Fibroblast of lung (primary cell): Measurements from ENCODE around the gene AQR. TPM values are rescaled to one million over a fixed set of nuclear protein-coding genes. Genes with fewer than 3 reads are reported as not detected.

ENCODE experiments used
- DNase-seq, 2 donors: peaks; one replicate each; pipeline versions ENCODE4 v3.0.0 to v3.0.0-alpha.2; 2010; ENCODE audit warnings: low read depth in 2 of 2
- H2AFZ ChIP-seq: 2 replicates; pipeline ENCODE4 v1.5.1; 2012; ENCODE audit warnings: low read length, control low read depth, inconsistent platforms
- H3K27ac ChIP-seq: 2 replicates; pipeline ENCODE4 v1.5.1; 2011; ENCODE audit warnings: low read length, control low read depth; ENCODE audit not compliant: insufficient read depth
- H3K27me3 ChIP-seq: 2 replicates; pipeline ENCODE4 v1.5.1; 2011; ENCODE audit warnings: mild to moderate bottlenecking, low read length; ENCODE audit not compliant: control insufficient read depth, insufficient read depth
- H3K36me3 ChIP-seq: 2 replicates; pipeline ENCODE4 v1.5.1; 2011; ENCODE audit warnings: low read length; ENCODE audit not compliant: control insufficient read depth, insufficient read depth
- H3K4me1 ChIP-seq: 2 replicates; pipeline ENCODE4 v1.5.1; 2011; ENCODE audit warnings: low read length; ENCODE audit not compliant: control insufficient read depth, insufficient read depth; ENCODE audit errors: extremely low read depth
- H3K4me2 ChIP-seq: 2 replicates; pipeline ENCODE4 v1.5.1; 2011; ENCODE audit warnings: low read length, control low read depth; ENCODE audit not compliant: insufficient read depth; ENCODE audit errors: extremely low read depth
- H3K4me3 ChIP-seq, 4 experiments: fragments of 200-600 bp in 1 of 4; sonication (generic) in 1 of 4; replicated peaks in 1 of 4; 2 replicates each; pipeline ENCODE4 v1.5.1; 2011 to 2016; ENCODE audit warnings: low read length in 4 of 4, low read depth in 3 of 4, mild to moderate bottlenecking in 3 of 4, control low read depth in 2 of 4, inconsistent platforms in 1 of 4, mixed read lengths in 1 of 4; ENCODE audit not compliant: insufficient read depth in 1 of 4; ENCODE audit errors: control extremely low read depth in 1 of 4
- H3K79me2 ChIP-seq: 2 replicates; pipeline ENCODE4 v1.5.1; 2012; ENCODE audit warnings: mild to moderate bottlenecking, low read length, inconsistent platforms; ENCODE audit not compliant: control insufficient read depth, insufficient read depth
- H3K9ac ChIP-seq: 2 replicates; pipeline ENCODE4 v1.5.1; 2011; ENCODE audit warnings: mild to moderate bottlenecking, low read length, control low read depth; ENCODE audit not compliant: insufficient read depth
- H3K9me3 ChIP-seq: 2 replicates; pipeline ENCODE4 v1.5.1; 2012; ENCODE audit warnings: low read depth, low read length; ENCODE audit not compliant: control insufficient read depth, insufficient read depth
- H4K20me1 ChIP-seq: 2 replicates; pipeline ENCODE4 v1.5.1; 2011; ENCODE audit warnings: low read length; ENCODE audit not compliant: control insufficient read depth, insufficient read depth; ENCODE audit errors: extremely low read depth
- EZH2 ChIP-seq: IDR thresholded peaks from 2 replicates; pipeline ENCODE4 v1.5.1; 2012; ENCODE audit warnings: low read length, control low read depth, mild to moderate bottlenecking; ENCODE audit errors: missing control alignments
- polyA plus RNA-seq, 2 donors: library from polyadenylated mRNA; depleted of rRNA in 1 of 2; stranded (reverse) in 1 of 2; unstranded in 1 of 2; fragments of >200 nt; gene quantifications; 2 replicates each; pipeline ENCODE4 v1.2.1, GENCODE V29; 2011 to 2012; ENCODE audit warnings: missing spikeins in 1 of 2
- total RNA-seq: library from RNA; depleted of rRNA; stranded (reverse); fragments of >200 nt; gene quantifications from 2 replicates; pipeline ENCODE4 v1.2.1, GENCODE V29; 2014
- TF ChIP-seq, protein P1 (sequence below), 2 donors: IDR thresholded peaks in 1 of 2; conservative IDR thresholded peaks in 1 of 2; 1 replicate in 1 of 2; 2 replicates in 1 of 2; pipeline ENCODE4 v1.5.1; 2011 to 2012; ENCODE audit warnings: low read length in 2 of 2, control low read depth in 1 of 2, inconsistent platforms in 1 of 2, low read depth in 1 of 2, mild to moderate bottlenecking in 1 of 2

AQR gene
- total and polyA plus RNA-seq, 2 donors (not counting 1 experiment from before 2014, with no cell fraction given): 19.7 to 33.0 TPM

- peaks cover 2% of the 10 kb centered on the region for H3K9me3 ChIP-seq
- no peak overlapping the region for H3K4me3 ChIP-seq
- DNase-seq: no peak
- TF ChIP-seq, protein P1, sequence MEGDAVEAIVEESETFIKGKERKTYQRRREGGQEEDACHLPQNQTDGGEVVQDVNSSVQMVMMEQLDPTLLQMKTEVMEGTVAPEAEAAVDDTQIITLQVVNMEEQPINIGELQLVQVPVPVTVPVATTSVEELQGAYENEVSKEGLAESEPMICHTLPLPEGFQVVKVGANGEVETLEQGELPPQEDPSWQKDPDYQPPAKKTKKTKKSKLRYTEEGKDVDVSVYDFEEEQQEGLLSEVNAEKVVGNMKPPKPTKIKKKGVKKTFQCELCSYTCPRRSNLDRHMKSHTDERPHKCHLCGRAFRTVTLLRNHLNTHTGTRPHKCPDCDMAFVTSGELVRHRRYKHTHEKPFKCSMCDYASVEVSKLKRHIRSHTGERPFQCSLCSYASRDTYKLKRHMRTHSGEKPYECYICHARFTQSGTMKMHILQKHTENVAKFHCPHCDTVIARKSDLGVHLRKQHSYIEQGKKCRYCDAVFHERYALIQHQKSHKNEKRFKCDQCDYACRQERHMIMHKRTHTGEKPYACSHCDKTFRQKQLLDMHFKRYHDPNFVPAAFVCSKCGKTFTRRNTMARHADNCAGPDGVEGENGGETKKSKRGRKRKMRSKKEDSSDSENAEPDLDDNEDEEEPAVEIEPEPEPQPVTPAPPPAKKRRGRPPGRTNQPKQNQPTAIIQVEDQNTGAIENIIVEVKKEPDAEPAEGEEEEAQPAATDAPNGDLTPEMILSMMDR (conservative IDR thresholded peaks at IDR 0.05 in 1 of 2, IDR thresholded peaks at IDR 0.05 in 1 of 2; ENCODE audit: low read depth in 1 of 2, low read length in 2 of 2): no peak
- H3K4me1 ChIP-seq: no peaks in the 10 kb centered on the region
- no peak overlapping the region for H3K4me2 ChIP-seq
- H3K27me3 ChIP-seq: no peaks in the 10 kb centered on the region
- H3K27ac ChIP-seq: no peak overlapping the region
- H3K36me3 ChIP-seq: peaks cover 10% of the 10 kb centered on the region
- H3K9ac ChIP-seq: no peak overlapping the region
- H3K79me2 ChIP-seq: no peaks in the 10 kb centered on the region
- H2AFZ ChIP-seq: no peak overlapping the region
- H4K20me1 ChIP-seq: no peaks in the 10 kb centered on the region
Observed at GRCh38 chr15:34893967-34894366, 75.6 kb downstream of the AQR start.

GRCh38 chr15:34892963-34893591 lies 76.5 kb downstream of the AQR start:
- Histone ChIP-seq H3K4me2 (no peak overlapping the region), H3K27ac (no peak overlapping the region), H3K36me3 (peaks cover 10% of the 10 kb centered on the region), H2AFZ (no peak overlapping the region), H3K9ac (no peak overlapping the region), H3K9me3 (peaks cover 2% of the 10 kb centered on the region), H3K4me1 (no peaks in the 10 kb centered on the region), H4K20me1 (no peaks in the 10 kb centered on the region), H3K27me3 (no peaks in the 10 kb centered on the region), H3K4me3 (no peak overlapping the region), H3K79me2 (no peaks in the 10 kb centered on the region)
- TF ChIP-seq, protein P1 (conservative IDR thresholded peaks at IDR 0.05 in 1 of 2, IDR thresholded peaks at IDR 0.05 in 1 of 2; ENCODE audit: low read depth in 1 of 2, low read length in 2 of 2): no peak
- no peak for TF ChIP-seq EZH2
- DNase-seq: no peak

DNA sequence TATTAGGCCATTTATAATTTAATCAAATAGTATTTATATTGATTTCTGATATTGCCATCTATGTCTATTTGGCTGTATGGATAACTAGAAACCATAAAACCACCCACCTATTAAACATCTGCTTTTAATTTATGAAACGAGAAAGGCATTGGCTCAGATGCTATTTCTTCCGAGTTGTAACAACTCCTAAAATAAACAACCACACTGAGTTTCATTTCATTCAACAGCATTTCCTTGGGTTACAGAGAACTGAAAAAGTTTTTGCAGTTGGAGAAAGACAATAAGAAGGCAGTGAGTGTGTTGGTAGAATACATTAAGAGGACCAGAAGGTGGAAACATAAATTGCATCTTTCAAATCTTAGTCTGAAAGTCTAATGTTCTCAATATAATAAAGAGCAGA lies 79.1 kb downstream of the AQR start:
- TF ChIP-seq, protein P1 (conservative IDR thresholded peaks at IDR 0.05 in 1 of 2, IDR thresholded peaks at IDR 0.05 in 1 of 2; ENCODE audit: low read depth in 1 of 2, low read length in 2 of 2): no peak
- TF ChIP-seq EZH2: no peak
- no peak overlapping the region for H2AFZ ChIP-seq
- peaks cover 9% of the 10 kb centered on the region for H3K36me3 ChIP-seq
- no peak overlapping the region for H3K27ac ChIP-seq
- peaks cover 2% of the 10 kb centered on the region for H3K9me3 ChIP-seq
- H3K4me1 ChIP-seq: no peaks in the 10 kb centered on the region
- H3K4me3 ChIP-seq: no peak overlapping the region
- H3K27me3 ChIP-seq: no peaks in the 10 kb centered on the region
- H4K20me1 ChIP-seq: no peaks in the 10 kb centered on the region
- peak overlapping the region; percentile 45 for H3K4me2 ChIP-seq
- DNase-seq: peak in 1 of 2 donors; percentile 64
- no peaks in the 10 kb centered on the region for H3K79me2 ChIP-seq
- H3K9ac ChIP-seq: no peak overlapping the region
